UCSD-AML1 (cell line): ENCODE data around the gene CHD2.

ENCODE experiments used
- DNase-seq: peaks from one replicate; lab custom pipeline; 2025; ENCODE audit not compliant: unreplicated experiment; lab: John Stamatoyannopoulos, UW

The CHD2 gene

GRCh38 chr15:92958105-92958504 is 58.0 kb downstream of the CHD2 start:
- no peak for DNase-seq

GRCh38 chr15:92959219-92959618 is 59.1 kb downstream of the CHD2 start:
- DNase-seq = no peak

GRCh38 chr15:92960996-92961681 is 61.0 kb downstream of the CHD2 start:
- no peak for DNase-seq

- DNase-seq = no peak
Observed at GRCh38 chr15:92962914-92963313, 62.8 kb downstream of the CHD2 start.

- no peak for DNase-seq
Observed at GRCh38 chr15:92963794-92964193, 63.7 kb downstream of the CHD2 start.

DNA sequence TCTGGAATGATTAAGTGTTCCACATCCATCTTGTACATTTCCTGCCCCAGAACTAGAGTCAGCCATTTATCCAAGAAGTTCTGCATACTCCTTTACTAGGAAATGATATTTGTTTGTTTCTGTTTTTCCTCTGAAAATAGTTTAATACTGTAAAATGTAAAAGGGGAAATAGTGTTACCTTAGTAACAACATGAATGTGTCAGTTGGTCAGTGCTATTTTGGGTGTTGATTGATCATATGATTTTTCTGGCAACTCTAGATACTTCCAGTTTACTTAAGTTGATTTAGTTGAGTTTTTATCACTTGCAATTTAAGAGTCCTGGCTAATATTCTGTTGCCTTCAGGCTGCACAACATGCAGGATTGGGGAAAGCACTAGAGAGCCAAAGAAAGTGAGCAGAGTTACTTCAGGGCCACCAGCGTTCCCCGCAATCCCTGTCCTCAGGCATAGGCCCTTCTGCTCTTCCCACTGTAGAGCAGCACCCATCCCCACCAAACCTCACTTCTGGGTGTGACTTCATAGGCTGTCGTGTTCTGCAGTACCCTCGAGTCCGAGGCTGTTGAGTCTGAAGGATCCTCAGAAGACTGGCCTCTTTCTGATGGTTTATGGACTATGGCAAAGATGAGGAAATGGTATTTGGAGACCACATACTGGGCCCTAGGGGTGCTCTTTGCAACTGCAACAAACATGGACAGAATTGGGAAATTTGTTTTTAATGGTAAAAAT is 69.0 kb downstream of the CHD2 start:
- no peak for DNase-seq

- DNase-seq = no peak
Observed at GRCh38 chr15:92970656-92971055, 70.5 kb downstream of the CHD2 start.

- DNase-seq = no peak
Observed at GRCh38 chr15:92971081-92971480, 71.0 kb downstream of the CHD2 start.

GRCh38 chr15:92971713-92972112 is 71.6 kb downstream of the CHD2 start:
- no peak for DNase-seq

DNA sequence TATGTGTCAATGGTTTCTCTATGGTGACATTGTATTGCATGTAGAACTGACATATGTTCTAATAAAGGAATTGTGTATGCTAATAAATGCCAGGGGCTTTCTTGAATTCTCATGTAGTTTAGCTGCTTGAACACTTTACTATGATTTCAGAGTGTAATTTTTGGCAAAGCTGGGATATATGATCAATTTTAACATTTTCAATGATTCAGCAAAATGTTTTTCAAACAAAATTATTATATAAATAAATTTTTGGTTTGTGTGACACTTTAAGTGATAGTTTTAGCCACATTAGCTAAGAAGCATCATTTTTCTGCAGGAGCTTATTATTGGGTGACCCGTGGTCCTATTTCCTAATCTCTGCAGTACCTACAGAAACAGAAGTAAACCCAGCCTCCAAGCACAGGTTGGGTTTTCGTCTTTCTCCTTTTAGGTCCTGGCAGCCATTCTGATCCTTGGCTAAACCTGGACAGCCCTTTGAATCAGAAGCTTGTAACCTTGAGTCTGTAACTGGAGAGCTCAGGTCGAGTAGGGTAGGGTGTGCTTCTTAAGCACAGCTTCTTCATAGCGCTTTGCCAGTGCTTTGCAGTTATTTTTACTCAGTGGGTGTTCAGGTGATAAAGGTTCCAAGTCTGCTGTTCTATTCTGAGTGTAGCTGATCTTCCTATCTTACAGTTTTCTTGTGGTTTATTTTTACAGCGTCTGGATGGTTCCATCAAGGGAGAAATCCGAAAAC is 74.2 kb downstream of the CHD2 start:
- DNase-seq = no peak

GRCh38 chr15:92979011-92979701 is 79.0 kb downstream of the CHD2 start:
- no peak for DNase-seq

GRCh38 chr15:92981333-92981732 is 81.2 kb downstream of the CHD2 start:
- DNase-seq = no peak

DNA sequence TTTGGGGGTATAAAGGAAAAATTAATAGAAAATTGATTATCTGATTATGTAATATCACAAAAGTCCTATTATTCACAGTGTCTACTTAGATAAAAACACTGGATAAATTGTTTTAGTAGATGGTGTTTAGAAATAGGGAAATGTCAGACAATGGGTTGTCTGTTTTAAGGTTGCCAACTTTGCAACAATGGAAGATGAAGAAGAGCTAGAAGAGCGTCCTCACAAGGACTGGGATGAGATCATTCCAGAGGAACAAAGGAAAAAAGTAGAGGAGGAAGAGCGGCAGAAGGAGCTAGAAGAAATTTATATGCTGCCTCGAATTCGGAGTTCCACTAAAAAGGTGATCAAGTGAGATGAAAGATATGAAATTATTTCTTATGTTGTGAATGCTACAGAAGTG is 84.0 kb downstream of the CHD2 start:
- DNase-seq = no peak

DNA sequence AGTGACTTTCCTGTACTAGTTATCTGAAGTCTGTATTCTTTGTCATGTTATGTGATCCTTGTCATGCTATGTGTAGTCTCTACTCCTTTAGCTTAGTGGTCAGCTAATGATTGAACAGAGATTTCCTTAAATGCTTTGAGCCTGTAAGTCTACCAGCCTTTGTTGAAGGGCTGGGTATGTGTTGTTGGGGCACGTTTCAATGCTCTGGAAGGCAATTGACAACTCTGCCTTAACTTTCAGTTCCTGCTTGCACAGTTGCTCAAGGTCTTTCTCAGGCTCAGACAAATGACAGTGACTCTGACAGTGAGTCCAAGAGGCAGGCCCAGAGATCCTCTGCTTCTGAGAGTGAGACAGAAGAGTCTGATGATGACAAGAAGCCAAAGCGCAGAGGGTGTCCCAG is 89.3 kb downstream of the CHD2 start:
- DNase-seq = no peak

DNA sequence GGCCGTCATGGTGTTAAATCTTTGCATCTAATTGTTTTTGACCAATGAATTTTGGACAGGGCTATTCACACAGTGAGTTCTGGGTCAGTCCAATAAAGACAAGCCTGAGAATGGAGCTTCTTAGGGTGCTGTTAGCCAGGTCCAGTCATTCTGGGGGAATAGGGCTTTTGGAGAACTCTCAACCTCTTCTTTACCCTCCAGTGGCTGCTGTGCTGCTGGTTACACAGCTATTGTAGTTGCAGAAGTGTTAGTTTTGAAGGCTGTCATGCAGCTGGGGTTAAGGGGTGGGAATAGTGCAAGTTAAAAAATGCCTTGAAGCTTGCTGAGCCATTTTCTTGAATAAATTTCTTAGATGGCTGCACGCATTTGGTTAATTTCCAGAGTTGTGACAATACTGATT is 89.9 kb downstream of the CHD2 start:
- DNase-seq = no peak

- DNase-seq = no peak
Observed at GRCh38 chr15:92992720-92993119, 92.6 kb downstream of the CHD2 start.

GRCh38 chr15:92997821-92998220 is 97.7 kb downstream of the CHD2 start:
- DNase-seq = no peak

DNA sequence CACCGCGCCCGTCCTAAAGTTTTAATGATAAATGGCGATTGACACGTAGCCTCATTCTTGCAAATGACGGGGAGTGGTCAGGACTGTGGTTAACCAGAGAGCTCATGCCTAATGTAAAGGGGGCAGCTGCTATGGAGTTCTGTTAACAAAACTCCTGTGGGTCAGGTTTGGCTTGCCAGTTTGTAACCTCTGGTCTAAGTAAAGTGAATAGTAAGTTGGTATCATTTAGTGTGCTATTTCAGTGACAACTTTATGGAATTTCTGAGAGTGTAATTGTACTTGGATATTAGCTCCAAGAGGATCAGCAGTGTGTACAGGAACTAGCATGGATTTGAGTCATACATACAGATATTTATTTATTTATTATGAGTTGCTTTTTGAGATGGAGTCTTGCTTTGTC is 101.0 kb downstream of the CHD2 start:
- DNase-seq = no peak

DNA sequence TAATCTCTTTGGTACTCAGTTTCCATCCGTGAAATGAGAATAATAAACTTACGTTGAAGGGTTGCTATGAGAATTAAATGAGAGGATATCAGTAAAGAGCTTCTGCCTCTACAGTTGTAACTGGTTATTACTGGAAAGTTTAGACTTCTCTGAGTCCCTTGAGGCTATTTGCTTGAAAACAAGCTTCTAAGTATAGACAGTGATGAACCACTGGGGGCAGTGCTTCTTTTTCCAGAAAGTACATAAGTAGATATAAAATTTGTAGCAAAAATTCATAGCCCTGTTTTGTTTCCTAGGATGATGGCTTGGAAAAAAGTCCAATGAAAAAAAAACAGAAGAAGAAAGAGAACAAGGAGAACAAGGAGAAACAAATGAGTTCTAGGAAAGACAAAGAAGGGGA is 101.8 kb downstream of the CHD2 start:
- DNase-seq = no peak

- no peak for DNase-seq
Observed at GRCh38 chr15:93005133-93005532, 105.0 kb downstream of the CHD2 start.

- no peak for DNase-seq
Observed at GRCh38 chr15:93007994-93008393, 107.9 kb downstream of the CHD2 start.

GRCh38 chr15:93012786-93013185 is 112.7 kb downstream of the CHD2 start:
- DNase-seq = no peak
